ENCODE data around the gene COP1. TPM values are rescaled to one million over a fixed set of nuclear protein-coding genes. Genes with fewer than 3 reads are reported as not detected.

COP1 gene
- total and polyA plus RNA-seq, 2 of the 13 experiments (the other 11 are each of a cell fraction or from before 2014, with no cell fraction given) = 20.5 to 51.3 TPM

DNA sequence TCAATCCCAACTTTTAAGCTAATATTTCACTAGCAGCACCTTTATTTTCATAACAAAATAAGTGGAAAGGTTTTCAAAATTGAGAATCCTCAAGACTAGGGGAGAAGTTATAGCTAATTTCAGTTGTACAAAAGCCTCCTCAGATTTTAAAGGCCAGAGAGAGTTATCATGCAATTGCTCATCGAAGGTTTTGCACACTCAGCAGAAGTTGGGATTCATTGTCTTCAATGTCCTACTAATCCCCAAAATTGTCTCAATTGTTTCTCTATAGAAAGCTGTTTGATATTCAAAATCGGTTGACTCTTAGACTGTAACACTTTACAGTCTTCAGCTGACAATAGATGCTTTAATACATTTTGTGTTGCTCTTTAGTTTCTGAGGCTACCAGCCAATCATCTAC, 293.0 kb downstream of the COP1 start:
- H3K27ac ChIP-seq (ENCODE audit: extremely low read length, insufficient read depth, low read length) = no peak overlapping the region
- WGBS (ENCODE audit: low lambda C conversion rate) = 2% methylated on average over 2 of the region's 2 CpGs
- POLR2A ChIA-PET = no interaction called here
- CTCF ChIA-PET (ENCODE audit: low intra/inter-chr PET ratio, low total read pairs) = no interaction called here
- H3K4me2 ChIP-seq (ENCODE audit: low read depth, low read length) = no peak overlapping the region
- DNase-seq (ENCODE audit: low spot score) (no peak), ATAC-seq (no peak), FAIRE-seq (no peak)
- no peak for TF ChIP-seq ZNF709 (CRISPR knock-in tag; IDR thresholded peaks at IDR 0.05)
- TF ChIP-seq ZNF335 (CRISPR knock-in tag; IDR thresholded peaks at IDR 0.05) = no peak
- TF ChIP-seq MAFF (IDR thresholded peaks at IDR 0.05; ENCODE audit: low read depth, low read length) = peak; percentile 77
- TF ChIP-seq ZNF235 (CRISPR knock-in tag; IDR thresholded peaks at IDR 0.05; ENCODE audit: borderline replicate concordance) = no peak
- TF ChIP-seq KDM4B (CRISPR knock-in tag; IDR thresholded peaks at IDR 0.05) = no peak
- TF ChIP-seq ZNF160 (CRISPR knock-in tag; IDR thresholded peaks at IDR 0.05) = no peak
- TF ChIP-seq MAFK (conservative IDR thresholded peaks at IDR 0.05 in 1 of 2, IDR thresholded peaks at IDR 0.05 in 1 of 2; ENCODE audit: low read length in 2 of 2) = peak; percentile 82 to 90
- intact Hi-C loops (cut with micrococcal nuclease; ENCODE audit: unreplicated experiment) = no loop called here
- H3K27me3 ChIP-seq (ENCODE audit: control insufficient read depth in 1 of 2, insufficient read depth in 2 of 2, low read length in 2 of 2) = no peaks in the 10 kb centered on the region
- no peaks in the 10 kb centered on the region for H3K36me3 ChIP-seq (replicated peaks in 1 of 2; ENCODE audit: control insufficient read depth in 1 of 2, insufficient read depth in 2 of 2, low read length in 2 of 2)
- no peaks in the 10 kb centered on the region for H3K79me2 ChIP-seq (ENCODE audit: insufficient read depth, low read length)
- H3K9ac ChIP-seq (ENCODE audit: insufficient read depth, low read depth, low read length) = no peak overlapping the region
- H3K4me3 ChIP-seq (replicated peaks in 1 of 3; ENCODE audit: insufficient read depth in 1 of 3, low read depth in 2 of 3, low read length in 3 of 3) = no peak overlapping the region
- no TSS peak for BruUV-seq (replicated peaks)
- H3K4me1 ChIP-seq (ENCODE audit: insufficient read depth, low read length) = no peaks in the 10 kb centered on the region
- in situ Hi-C loops (cut with HindIII; ENCODE audit: extremely low pct_ligation_motif_present, low pct_unique_long_range_greater_than_20kb) = no loop called here
- no peak overlapping the region for H2AFZ ChIP-seq (ENCODE audit: low read length)
- no peaks in the 10 kb centered on the region for H4K20me1 ChIP-seq (ENCODE audit: insufficient read depth, low read length)
- peaks cover 16% of the 10 kb centered on the region for H3K9me3 ChIP-seq (ENCODE audit: low read length)

DNA sequence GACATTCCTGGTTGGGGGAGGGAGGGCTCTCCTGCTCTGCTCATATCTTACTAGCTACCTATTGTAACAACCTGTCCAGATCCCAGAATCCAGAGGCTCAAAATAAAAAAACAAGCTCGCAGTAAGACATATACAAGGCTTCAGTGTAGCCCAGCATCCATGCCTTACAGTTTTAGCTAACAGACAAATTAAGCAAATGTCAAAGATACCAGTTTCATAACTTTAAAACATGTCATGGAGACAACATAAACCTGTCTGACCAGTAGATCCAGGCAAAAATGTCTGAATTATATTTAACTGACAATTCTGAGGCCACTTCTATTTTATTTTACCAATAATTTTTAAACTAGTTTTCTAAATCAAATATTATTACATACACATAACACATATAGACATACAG, 295.9 kb downstream of the COP1 start:
- ChIA-PET POLR2A (no interaction called here), CTCF (ENCODE audit: low intra/inter-chr PET ratio, low total read pairs) (no interaction called here)
- H3K27me3 ChIP-seq (ENCODE audit: control insufficient read depth in 1 of 2, insufficient read depth in 2 of 2, low read length in 2 of 2) = no peaks in the 10 kb centered on the region
- no peak for DNase-seq (ENCODE audit: low spot score)
- no peaks in the 10 kb centered on the region for H3K4me1 ChIP-seq (ENCODE audit: insufficient read depth, low read length)
- H3K4me2 ChIP-seq (ENCODE audit: low read depth, low read length) = no peak overlapping the region
- no peaks in the 10 kb centered on the region for H4K20me1 ChIP-seq (ENCODE audit: insufficient read depth, low read length)
- 18% methylated on average over 1 of the region's 1 CpG for WGBS (ENCODE audit: low lambda C conversion rate)
- no peak for TF ChIP-seq CEBPB (IDR thresholded peaks at IDR 0.05; ENCODE audit: borderline replicate concordance, low read depth, low read length)
- no peak for TF ChIP-seq TP53 (CRISPR knock-in tag; conservative IDR thresholded peaks at IDR 0.05)
- in situ Hi-C loops (cut with HindIII; ENCODE audit: extremely low pct_ligation_motif_present, low pct_unique_long_range_greater_than_20kb) (no loop called here), intact Hi-C loops (cut with micrococcal nuclease; ENCODE audit: unreplicated experiment) (no loop called here)
- no peak overlapping the region for H3K4me3 ChIP-seq (replicated peaks in 1 of 3; ENCODE audit: insufficient read depth in 1 of 3, low read depth in 2 of 3, low read length in 3 of 3)
- no peaks in the 10 kb centered on the region for H3K79me2 ChIP-seq (ENCODE audit: insufficient read depth, low read length)
- ATAC-seq = no peak
- H3K27ac ChIP-seq (ENCODE audit: extremely low read length, insufficient read depth, low read length) = no peak overlapping the region
- no peaks in the 10 kb centered on the region for H3K36me3 ChIP-seq (replicated peaks in 1 of 2; ENCODE audit: control insufficient read depth in 1 of 2, insufficient read depth in 2 of 2, low read length in 2 of 2)
- H3K9ac ChIP-seq (ENCODE audit: insufficient read depth, low read depth, low read length) = no peak overlapping the region
- no peak overlapping the region for H2AFZ ChIP-seq (ENCODE audit: low read length)
- no peak for FAIRE-seq
- peaks cover 16% of the 10 kb centered on the region for H3K9me3 ChIP-seq (ENCODE audit: low read length)
- no TSS peak for BruUV-seq (replicated peaks)

All from HepG2 (cell line).